HepG2 (cell line): Measurements from ENCODE around the gene PTCH1. TPM values are rescaled to one million over a fixed set of nuclear protein-coding genes. Genes with fewer than 3 reads are reported as not detected.
A peak's percentile ranks its signal among the peaks of the same experiment; 100 is the strongest.

Experiments used
- CAMTA2 ChIP-seq: sonication (generic); formaldehyde crosslinking; IDR thresholded peaks from 2 replicates; pipeline ENCODE4 v1.4.0; 2020; ENCODE audit warnings: mild to moderate bottlenecking, missing genetic modification reagents, borderline replicate concordance
- CTCF ChIP-seq: sonication (generic); formaldehyde crosslinking; IDR thresholded peaks from 2 replicates; pipeline ENCODE4 v1.5.0; 2020; ENCODE audit warnings: mild to moderate bottlenecking, missing genetic modification reagents, moderate library complexity
- FOXO1 ChIP-seq: sonication (generic); formaldehyde crosslinking; IDR thresholded peaks from 2 replicates; pipeline ENCODE4 v1.4.0; 2020; ENCODE audit warnings: missing genetic modification reagents
- HIC2 ChIP-seq: sonication (generic); formaldehyde crosslinking; IDR thresholded peaks from 2 replicates; pipeline ENCODE4 v1.9.0; 2022; ENCODE audit warnings: low read depth, missing genetic modification reagents
- KAT7 ChIP-seq: IDR thresholded peaks from 2 replicates; pipeline ENCODE4 v1.6.1; 2018; ENCODE audit warnings: borderline replicate concordance, missing compliant biosample characterization
- KLF6 ChIP-seq: IDR thresholded peaks from 2 replicates; pipeline ENCODE4 v1.8.0; 2016; ENCODE audit warnings: missing biosample characterization, missing genetic modification reagents
- MEF2D ChIP-seq: sonication (generic); formaldehyde crosslinking; IDR thresholded peaks from 2 replicates; pipeline ENCODE4 v1.5.1; 2020; ENCODE audit warnings: mild to moderate bottlenecking, missing genetic modification reagents
- MYC ChIP-seq: sonication (generic); formaldehyde crosslinking; IDR thresholded peaks from 2 replicates; pipeline ENCODE4 v1.9.0; 2021; ENCODE audit warnings: missing genetic modification reagents, borderline replicate concordance
- NBN ChIP-seq: fragments of 450-650 bp; conservative IDR thresholded peaks from 2 replicates; pipeline ENCODE4 v1.6.1; 2017
- SAP130 ChIP-seq: IDR thresholded peaks from 2 replicates; pipeline ENCODE4 v1.6.1; 2016; ENCODE audit warnings: low read depth
- THAP7 ChIP-seq: sonication (generic); formaldehyde crosslinking; IDR thresholded peaks from 2 replicates; pipeline ENCODE4 v1.8.1; 2023; ENCODE audit warnings: mild to moderate bottlenecking, missing genetic modification reagents
- THRA ChIP-seq: sonication (generic); formaldehyde crosslinking; IDR thresholded peaks from 2 replicates; pipeline ENCODE4 v1.4.0; 2020; ENCODE audit warnings: missing genetic modification reagents, borderline replicate concordance
- ZBTB2 ChIP-seq: sonication (generic); formaldehyde crosslinking; IDR thresholded peaks from 2 replicates; pipeline ENCODE4 v1.8.0; 2022; ENCODE audit warnings: low read depth, missing genetic modification reagents
- ZC3H13 ChIP-seq: sonication (generic); formaldehyde crosslinking; IDR thresholded peaks from 2 replicates; pipeline ENCODE4 v1.8.1; 2023; ENCODE audit warnings: mild to moderate bottlenecking, missing genetic modification reagents, moderate library complexity
- ZNF18 ChIP-seq: sonication (generic); formaldehyde crosslinking; IDR thresholded peaks from 2 replicates; pipeline ENCODE4 v1.8.0; 2022; ENCODE audit warnings: mild to moderate bottlenecking, missing genetic modification reagents; ENCODE audit not compliant: insufficient replicate concordance
- ZNF503 ChIP-seq: sonication (generic); formaldehyde crosslinking; IDR thresholded peaks from 2 replicates; pipeline ENCODE4 v1.4.0; 2020; ENCODE audit warnings: missing genetic modification reagents
- ZNF777 ChIP-seq: sonication (generic); formaldehyde crosslinking; IDR thresholded peaks from 2 replicates; pipeline ENCODE4 v1.4.0; 2020; ENCODE audit warnings: missing genetic modification reagents
- polyA plus RNA-seq, 8 experiments: library from polyadenylated mRNA; depleted of rRNA in 3 of 8; stranded (reverse) in 7 of 8; unstranded in 1 of 8; fragments of >200 nt; fragmentation: Illumina TruSeq in 4 of 8; extraction: Trizol in 4 of 8; gene quantifications; 2 replicates each; pipeline versions ENCODE4 v1.2.1 to v1.2.3, GENCODE V29; 2011 to 2016; ENCODE audit warnings: low read depth in 4 of 8, missing spikeins in 1 of 8, mixed read lengths in 1 of 8; ENCODE audit not compliant: insufficient read depth in 1 of 8
- total RNA-seq, 5 experiments: library from RNA; depleted of rRNA; stranded (reverse); fragments of >200 nt; fragmentation: Illumina TruSeq; extraction: Trizol; gene quantifications; 2 replicates each; pipeline ENCODE4 v1.2.3, GENCODE V29; 2016; ENCODE audit warnings: low read depth in 1 of 5

PTCH1 gene
- total and polyA plus RNA-seq, 2 of the 13 experiments (the other 11 are each of a cell fraction or from before 2014, with no cell fraction given) = 2.8 to 3.9 TPM

- TF ChIP-seq CTCF (CRISPR knock-in tag) (peak; percentile 2; the same call in 1 of the 2 replicates), KAT7 (CRISPR knock-in tag) (peak; percentile 30; the same call in 1 of the 2 replicates), HIC2 (no peak), THAP7 (peak; percentile 21; the same call in 1 of the 2 replicates), ZBTB2 (CRISPR knock-in tag) (peak; percentile 5; the same call in 1 of the 2 replicates), KLF6 (CRISPR knock-in tag) (0 out of 2 replicates have a peak, but pooled peaks have one; percentile 5), MEF2D (CRISPR knock-in tag) (no peak), ZNF18 (CRISPR knock-in tag) (peak; percentile 39), NBN (no peak), MYC (CRISPR knock-in tag) (peak; percentile 47; the same call in 1 of the 2 replicates), FOXO1 (CRISPR knock-in tag) (peak; percentile 11; the same call in 1 of the 2 replicates), CAMTA2 (CRISPR knock-in tag) (no peak), ZC3H13 (CRISPR knock-in tag) (peak; percentile 35), SAP130 (peak; percentile 35), THRA (0 out of 2 replicates have a peak, but pooled peaks have one; percentile 13), ZNF777 (CRISPR knock-in tag) (peak; percentile 39; the same call in 1 of the 2 replicates), ZNF503 (CRISPR knock-in tag) (peak; percentile 42; the same call in 1 of the 2 replicates)
Measured at GRCh38 chr9:95506678-95507463, 9.9 kb downstream of the PTCH1 start (continued).
